ENCODE results near the gene NRXN3. TPM values are rescaled to one million over a fixed set of nuclear protein-coding genes. Genes with fewer than 3 reads are reported as not detected.

The NRXN3 gene
- total RNA-seq, 1 experiment from 2014 or later = not detected

- Histone ChIP-seq H3K36me3 (ENCODE audit: low read depth) (no peaks in the 10 kb centered on the region), H3K4me2 (no peak overlapping the region), H4K20me1 (ENCODE audit: insufficient read depth) (no peaks in the 10 kb centered on the region), H3K27ac (no peak overlapping the region), H3K27me3 (ENCODE audit: insufficient read depth, low read depth) (peaks cover under 1% of the 10 kb centered on the region; the same call in 1 of the 2 replicates), H3K9me2 (ENCODE audit: insufficient read depth) (no peaks in the 10 kb centered on the region), H2AFZ (no peak overlapping the region), H3K9me3 (ENCODE audit: insufficient read depth, low read depth) (no peaks in the 10 kb centered on the region), H3F3A (ENCODE audit: insufficient read depth, low read depth) (no peaks in the 10 kb centered on the region), H3K4me3 (no peak overlapping the region), H3K79me2 (ENCODE audit: low read depth) (no peaks in the 10 kb centered on the region), H3K4me1 (replicated peaks; ENCODE audit: insufficient read depth) (no peaks in the 10 kb centered on the region)
- CTCF ChIA-PET = no interaction called here
- no peak for DNase-seq
- POLR2A ChIA-PET (ENCODE audit: unreplicated experiment) = no interaction called here
- intact Hi-C loops (cut with micrococcal nuclease; ENCODE audit: unreplicated experiment) = no loop called here
- no TSS peak for BruUV-seq (replicated peaks)
- TF ChIP-seq EZH2 (IDR thresholded peaks at IDR 0.05; ENCODE audit: low read depth) (no peak), CTCF (conservative IDR thresholded peaks at IDR 0.05) (no peak)
Measured at GRCh38 chr14:78664841-78665240, 494.7 kb downstream of the NRXN3 start.

DNA sequence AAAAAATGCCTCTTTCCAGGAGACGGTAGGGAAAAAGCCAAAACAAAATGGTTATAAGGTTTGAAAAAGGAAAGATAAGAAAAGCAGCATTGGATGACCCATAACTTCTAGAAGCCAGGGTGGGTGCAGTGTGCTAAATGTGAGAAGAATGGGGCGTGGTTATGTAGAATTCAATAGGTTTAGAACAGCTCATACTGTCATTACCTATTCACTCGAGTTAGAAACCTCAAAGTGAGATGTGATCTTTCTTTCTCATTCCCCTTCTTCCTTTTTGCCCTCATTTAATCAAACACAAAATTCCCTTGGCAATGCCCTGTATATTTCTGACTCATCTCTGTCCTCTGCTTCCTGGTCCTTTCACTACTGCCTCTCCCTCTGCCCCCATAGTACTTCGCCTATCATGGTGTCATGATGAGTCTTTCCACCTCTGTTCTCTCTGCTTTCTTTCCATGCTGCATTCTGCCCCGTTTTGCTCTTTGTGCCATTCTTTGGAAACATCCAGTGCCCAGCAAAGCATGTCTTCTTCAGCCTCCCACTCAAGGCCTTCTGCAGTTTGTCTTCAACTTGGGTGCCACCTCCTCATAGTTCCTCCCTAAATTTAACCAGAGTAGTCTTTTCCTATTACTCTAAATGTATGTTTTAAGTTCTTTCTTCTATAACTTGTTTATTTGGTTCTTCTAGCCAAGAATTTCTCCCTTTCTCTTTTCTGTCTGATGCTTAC is 496.3 kb downstream of the NRXN3 start:
- Histone ChIP-seq H3K4me1 (replicated peaks; ENCODE audit: insufficient read depth) (no peaks in the 10 kb centered on the region), H2AFZ (no peak overlapping the region), H3K79me2 (ENCODE audit: low read depth) (no peaks in the 10 kb centered on the region), H3F3A (ENCODE audit: insufficient read depth, low read depth) (no peaks in the 10 kb centered on the region), H3K4me3 (no peak overlapping the region), H4K20me1 (ENCODE audit: insufficient read depth) (no peaks in the 10 kb centered on the region), H3K27me3 (ENCODE audit: insufficient read depth, low read depth) (no peaks in the 10 kb centered on the region), H3K36me3 (ENCODE audit: low read depth) (no peaks in the 10 kb centered on the region), H3K9me3 (ENCODE audit: insufficient read depth, low read depth) (no peaks in the 10 kb centered on the region), H3K27ac (no peak overlapping the region), H3K4me2 (no peak overlapping the region), H3K9me2 (ENCODE audit: insufficient read depth) (no peaks in the 10 kb centered on the region)
- TF ChIP-seq EZH2 (IDR thresholded peaks at IDR 0.05; ENCODE audit: low read depth) (no peak), CTCF (conservative IDR thresholded peaks at IDR 0.05) (no peak)
- intact Hi-C loops (cut with micrococcal nuclease; ENCODE audit: unreplicated experiment) = no loop called here
- no peak for DNase-seq
- ChIA-PET POLR2A (ENCODE audit: unreplicated experiment) (no interaction called here), CTCF (no interaction called here)
- BruUV-seq (replicated peaks) = no TSS peak

GRCh38 chr14:78667141-78667540 is 497.0 kb downstream of the NRXN3 start:
- Histone ChIP-seq H3K9me3 (ENCODE audit: insufficient read depth, low read depth) (no peaks in the 10 kb centered on the region), H2AFZ (no peak overlapping the region), H3K79me2 (ENCODE audit: low read depth) (no peaks in the 10 kb centered on the region), H3K4me2 (no peak overlapping the region), H3K9me2 (ENCODE audit: insufficient read depth) (no peaks in the 10 kb centered on the region), H3K36me3 (ENCODE audit: low read depth) (no peaks in the 10 kb centered on the region), H4K20me1 (ENCODE audit: insufficient read depth) (no peaks in the 10 kb centered on the region), H3K4me3 (no peak overlapping the region), H3K27me3 (ENCODE audit: insufficient read depth, low read depth) (no peaks in the 10 kb centered on the region), H3F3A (ENCODE audit: insufficient read depth, low read depth) (no peaks in the 10 kb centered on the region), H3K27ac (no peak overlapping the region), H3K4me1 (replicated peaks; ENCODE audit: insufficient read depth) (no peaks in the 10 kb centered on the region)
- BruUV-seq (replicated peaks) = no TSS peak
- CTCF ChIA-PET = no interaction called here
- no peak for DNase-seq
- POLR2A ChIA-PET (ENCODE audit: unreplicated experiment) = no interaction called here
- TF ChIP-seq CTCF (conservative IDR thresholded peaks at IDR 0.05) (no peak), EZH2 (IDR thresholded peaks at IDR 0.05; ENCODE audit: low read depth) (no peak)
- intact Hi-C loops (cut with micrococcal nuclease; ENCODE audit: unreplicated experiment) = no loop called here

Measured in PC-9 (cell line).